Nucleus accumbens (tissue), 56 donors: ENCODE results near the gene ABAT.
"Not testable (repeated sequence)": the region's sequence is repeated elsewhere in the genome, so short reads cannot be mapped to it uniquely, and the experiment has no call there.

Experiments used
- DNase-seq, 56 donors: peaks; one replicate each; lab custom pipeline; 2025; lab: John Stamatoyannopoulos, UW

Gene ABAT

GRCh38 chr16:8736123-8736668 lies 61.8 kb downstream of the ABAT start:
- DNase-seq, result no peak

GRCh38 chr16:8739151-8739550 lies 64.7 kb downstream of the ABAT start:
- no peak for DNase-seq

- no peak for DNase-seq
Measured at GRCh38 chr16:8739989-8740704, 65.7 kb downstream of the ABAT start.

GRCh38 chr16:8740775-8741355 lies 66.4 kb downstream of the ABAT start:
- no peak for DNase-seq

- DNase-seq, result no peak
Measured at GRCh38 chr16:8741636-8742035, 67.2 kb downstream of the ABAT start.

- DNase-seq, result no peak
Measured at GRCh38 chr16:8742068-8742467, 67.7 kb downstream of the ABAT start.

- not testable (repeated sequence) for DNase-seq
Measured at GRCh38 chr16:8748944-8749343, 74.5 kb downstream of the ABAT start.

- no peak for DNase-seq
Measured at GRCh38 chr16:8751481-8752311, 77.3 kb downstream of the ABAT start.

GRCh38 chr16:8752706-8753105 lies 78.3 kb downstream of the ABAT start:
- DNase-seq, result no peak

- no peak for DNase-seq
Measured at GRCh38 chr16:8753416-8754054, 79.1 kb downstream of the ABAT start.

GRCh38 chr16:8756755-8757154 lies 82.3 kb downstream of the ABAT start:
- no peak for DNase-seq

GRCh38 chr16:8758022-8758421 lies 83.6 kb downstream of the ABAT start:
- DNase-seq, result no peak

GRCh38 chr16:8760021-8760420 lies 85.6 kb downstream of the ABAT start:
- no peak for DNase-seq

GRCh38 chr16:8761078-8761477 lies 86.7 kb downstream of the ABAT start:
- DNase-seq, result no peak

GRCh38 chr16:8762254-8762653 lies 87.8 kb downstream of the ABAT start:
- no peak for DNase-seq

- no peak for DNase-seq
Measured at GRCh38 chr16:8763083-8763482, 88.7 kb downstream of the ABAT start.

GRCh38 chr16:8763899-8764298 lies 89.5 kb downstream of the ABAT start:
- no peak for DNase-seq

- no peak for DNase-seq
Measured at GRCh38 chr16:8764525-8765250, 90.3 kb downstream of the ABAT start.

- DNase-seq, result no peak
Measured at GRCh38 chr16:8767176-8767575, 92.8 kb downstream of the ABAT start.

GRCh38 chr16:8768283-8768682 lies 93.9 kb downstream of the ABAT start:
- no peak for DNase-seq
